Adrenal gland (tissue), 12 donors: ENCODE data around the gene ADD3. TPM values are rescaled to one million over a fixed set of nuclear protein-coding genes. Genes with fewer than 3 reads are reported as not detected.

Experiments used
- DNase-seq, 7 donors: peaks; one replicate each; pipeline ENCODE4 v3.0.0-alpha.2; 2019 to 2020
- H3K27ac ChIP-seq, 5 donors: fragments of 200-600 bp; sonication (generic) in 4 of 5; 1 replicate in 3 of 5; 2 replicates in 2 of 5; pipeline versions ENCODE4 v1.5.1 to v1.8.0; 2016 to 2020; ENCODE audit warnings: mild to moderate bottlenecking in 1 of 5
- H3K27me3 ChIP-seq: fragments of 200-600 bp; 2 replicates; pipeline ENCODE4 v1.8.0; 2021
- H3K36me3 ChIP-seq, 2 donors: fragments of 200-600 bp; replicated peaks in 1 of 2; 1 replicate in 1 of 2; 2 replicates in 1 of 2; pipeline versions ENCODE4 v1.5.1 to v1.8.0; 2018 to 2022
- H3K4me1 ChIP-seq, 2 donors: fragments of 200-600 bp; replicated peaks in 1 of 2; 1 replicate in 1 of 2; 2 replicates in 1 of 2; pipeline versions ENCODE4 v1.5.1 to v1.8.0; 2018 to 2021
- H3K4me3 ChIP-seq, 4 donors: fragments of 200-600 bp; sonication (generic) in 3 of 4; one replicate each; pipeline ENCODE4 v1.5.1; 2016 to 2018
- H3K9me3 ChIP-seq, 3 donors: fragments of 200-600 bp; sonication (generic) in 1 of 3; replicated peaks in 1 of 3; 1 replicate in 2 of 3; 2 replicates in 1 of 3; pipeline versions ENCODE4 v1.5.1 to v1.8.0; 2016 to 2021
- CTCF ChIP-seq, 6 experiments: fragments of 450-650 bp in 4 of 6; fragments of 200-600 bp in 2 of 6; sonication (generic) in 1 of 6; IDR thresholded peaks; 1 replicate in 5 of 6; 2 replicates in 1 of 6; pipeline versions ENCODE4 v1.5.1 to v1.8.0; 2016 to 2021; ENCODE audit warnings: antibody characterized with exemption in 6 of 6, mild to moderate bottlenecking in 2 of 6, moderate library complexity in 1 of 6
- POLR2A ChIP-seq, 2 donors: fragments of 450-650 bp; IDR thresholded peaks; one replicate each; pipeline ENCODE4 v1.6.1; 2017; ENCODE audit warnings: antibody characterized with exemption in 2 of 2, mild to moderate bottlenecking in 2 of 2, moderate library complexity in 1 of 2
- WGBS, 4 donors: extraction: QIAGEN DNeasy Blood & Tissue Kit in 2 of 4; methylation state at CpG; one replicate each; pipeline versions ENCODE4 v1.1.5 to v1.1.7; 2013 to 2017; 5-methylcytosine and 5-hydroxymethylcytosine counted together
- intact Hi-C, 2 donors: fragments of 100-400 bp; cut with DNase I; formaldehyde crosslinking; loops; one replicate each; pipeline versions ENCODE4 v1.14.1 to v1.15.0; 2022 to 2023
- polyA plus RNA-seq, 3 donors: library from polyadenylated mRNA; stranded (reverse); fragments of 200-250 nt in 2 of 3; fragments of 350-450 nt in 1 of 3; fragmentation: Illumina TruSeq in 1 of 3; extraction: RNeasy Lipid Tissue Mini Kit (QIAGEN cat#74804) in 1 of 3; gene quantifications; one replicate each; pipeline ENCODE4 v1.2.3, GENCODE V29; 2013 to 2014
- total RNA-seq, 9 donors: library from RNA; depleted of rRNA in 4 of 9; stranded (reverse); fragments of >200 nt in 4 of 9; fragments of 120-200 nt in 1 of 9; fragmentation: NEBNext Ultra II Directional in 1 of 9; extraction: Animal tissue kit (Norgen Biotek cat#: 25700) in 1 of 9; gene quantifications; one replicate each; pipeline versions ENCODE4 v1.1.0 to v1.2.4, GENCODE V29; 2013 to 2023
- donor health status: healthy with polysubstance abuse.
- donor health status: Bipolar disorder and iron deficiency.
- donor health status: DM: yes; HTN: yes; CAD: no.
- donor health status: DM: no; HTN: no; CAD: no.
- donor health status: DM: no; HTN: no; CAD: no.
- donor health status: DM: yes; HTN: yes; CAD: no.

The ADD3 gene
- total and polyA plus RNA-seq, 12 donors, result 15.6 to 122 (median 43.4) TPM

- Histone ChIP-seq H3K9me3 (no peaks in the 10 kb centered on the region), H3K36me3 (no peaks in the 10 kb centered on the region), H3K4me3 (no peak overlapping the region), H3K4me1 (peaks cover 0 to 13% of the 10 kb centered on the region in 2 donors), H3K27ac (no peak overlapping the region), H3K27me3 (no peaks in the 10 kb centered on the region)
- no peak for TF ChIP-seq POLR2A (IDR thresholded peaks at IDR 0.05)
- no peak for TF ChIP-seq CTCF (IDR thresholded peaks at IDR 0.05)
- DNase-seq, result no peak
- WGBS, 4 donors, result 58 to 77% (median 74%) methylated on average over 4 of the region's 4 CpGs
- intact Hi-C loops, result loop anchor here (10.0 kb wide), 1 partner anchor 119 kb away; no protein-coding TSS in a partner anchor
Observed at GRCh38 chr10:110003524-110003885, 4.3 kb upstream of the ADD3 start.

GRCh38 chr10:110005719-110006118 lies 2.1 kb upstream of the ADD3 start:
- Histone ChIP-seq H3K9me3 (no peaks in the 10 kb centered on the region), H3K36me3 (no peaks in the 10 kb centered on the region), H3K4me3 (peak overlapping the region in 1 of 4 donors; percentile 96), H3K4me1 (peaks cover 4 to 32% of the 10 kb centered on the region in 2 donors), H3K27me3 (no peaks in the 10 kb centered on the region), H3K27ac (peak overlapping the region in 3 of 5 donors; percentile 81 to 90 (median 88))
- TF ChIP-seq POLR2A (IDR thresholded peaks at IDR 0.05) (peak in 1 of 2 donors; percentile 30), CTCF (IDR thresholded peaks at IDR 0.05) (no peak)
- DNase-seq, result peak in 5 of 7 donors; percentile 16 to 31 (median 23)
- intact Hi-C loops, result loop anchor here (10.0 kb wide), 1 partner anchor 121 kb away; no protein-coding TSS in a partner anchor
- WGBS, 4 donors, result 24 to 38% (median 31%) methylated on average over 8 of the region's 8 CpGs

GRCh38 chr10:110006358-110007160 lies 1.2 kb upstream of the ADD3 start:
- WGBS, 4 donors, result 37 to 42% (median 39%) methylated on average over 19 of the region's 19 CpGs
- peak overlapping the region in 4 of 5 donors; percentile 81 to 90 (median 86) for H3K27ac ChIP-seq
- H3K27me3 ChIP-seq, result no peaks in the 10 kb centered on the region
- peak in 4 of 7 donors; percentile 8 to 33 (median 30) for DNase-seq
- H3K36me3 ChIP-seq, result no peaks in the 10 kb centered on the region
- no peak for TF ChIP-seq POLR2A (IDR thresholded peaks at IDR 0.05)
- no peak for TF ChIP-seq CTCF (IDR thresholded peaks at IDR 0.05)
- H3K9me3 ChIP-seq, result no peaks in the 10 kb centered on the region
- intact Hi-C loops, result loop anchor here (10.0 kb wide), 1 partner anchor 122 kb away; no protein-coding TSS in a partner anchor
- peak overlapping the region in 2 of 4 donors; percentile 69 to 96 for H3K4me3 ChIP-seq
- H3K4me1 ChIP-seq, result peaks cover 4 to 32% of the 10 kb centered on the region in 2 donors

GRCh38 chr10:110007161-110007700 lies 553 bp upstream of the ADD3 start:
- Histone ChIP-seq H3K4me3 (peak overlapping the region; percentile 2 to 96 (median 36)), H3K36me3 (no peaks in the 10 kb centered on the region), H3K9me3 (no peaks in the 10 kb centered on the region), H3K4me1 (peaks cover 4 to 32% of the 10 kb centered on the region in 2 donors), H3K27ac (peak overlapping the region in 4 of 5 donors; percentile 81 to 90 (median 86)), H3K27me3 (no peaks in the 10 kb centered on the region)
- peak in 1 of 2 donors; percentile 4 for TF ChIP-seq POLR2A (IDR thresholded peaks at IDR 0.05)
- no peak for TF ChIP-seq CTCF (IDR thresholded peaks at IDR 0.05)
- intact Hi-C loops, result loop anchor here (10.0 kb wide), 1 partner anchor 122 kb away; no protein-coding TSS in a partner anchor
- peak in 2 of 7 donors; percentile 21 to 61 for DNase-seq
- 5 to 36% (median 10%) methylated on average over 6 to 41 of the region's 41 CpGs for WGBS, 4 donors
